Common myeloid progenitor, CD34-positive (primary cell): ENCODE data around the gene LRP8.

Source experiments
- CTCF ChIA-PET: fragments of 350-600 bp; sonication (Branson Sonifier 250); formaldehyde crosslinking; loops from one replicate; lab custom pipeline; 2021; ENCODE audit warnings: antibody characterized with exemption; lab: Charles Lee
- POLR2A ChIA-PET: fragments of 350-600 bp; sonication (Branson Sonifier 250); formaldehyde crosslinking; loops from one replicate; lab custom pipeline; 2021; ENCODE audit warnings: antibody characterized with exemption; lab: Charles Lee
- DNase-seq, 3 donors: peaks; one replicate each; pipeline versions ENCODE4 v3.0.0 to v3.0.0-alpha.2; 2013
- H3K27ac ChIP-seq, 2 experiments: 1 replicate in 1 of 2; 2 replicates in 1 of 2; pipeline ENCODE4 v1.7.0; 2013; ENCODE audit warnings: inconsistent platforms in 2 of 2, low read length in 2 of 2, mild to moderate bottlenecking in 2 of 2, low read depth in 1 of 2, moderate library complexity in 1 of 2; ENCODE audit not compliant: severe bottlenecking in 2 of 2, insufficient read depth in 1 of 2, poor library complexity in 1 of 2
- H3K27me3 ChIP-seq, 5 experiments: replicated peaks in 2 of 5; 1 replicate in 3 of 5; 2 replicates in 2 of 5; pipeline versions ENCODE4 v1.6.1 to v1.7.0; 2013; ENCODE audit warnings: low read length in 4 of 5, mild to moderate bottlenecking in 2 of 5, moderate library complexity in 2 of 5, inconsistent platforms in 1 of 5; ENCODE audit not compliant: insufficient read depth in 5 of 5, control insufficient read depth in 4 of 5
- H3K36me3 ChIP-seq, 4 experiments: 1 replicate in 2 of 4; 2 replicates in 2 of 4; pipeline versions ENCODE4 v1.6.1 to v1.7.0; 2013; ENCODE audit warnings: low read length in 3 of 4, control low read depth in 1 of 4, mild to moderate bottlenecking in 1 of 4; ENCODE audit not compliant: control insufficient read depth in 4 of 4, insufficient read depth in 4 of 4
- H3K4me1 ChIP-seq, 4 experiments: 1 replicate in 3 of 4; 2 replicates in 1 of 4; pipeline versions ENCODE4 v1.6.1 to v1.7.1; 2013; ENCODE audit warnings: low read length in 3 of 4, mild to moderate bottlenecking in 3 of 4, control low read depth in 1 of 4, inconsistent platforms in 1 of 4, moderate library complexity in 1 of 4; ENCODE audit not compliant: control insufficient read depth in 4 of 4, insufficient read depth in 4 of 4; ENCODE audit errors: control extremely low read depth in 1 of 4
- H3K4me3 ChIP-seq, 7 experiments: 1 replicate in 4 of 7; 2 replicates in 3 of 7; pipeline versions ENCODE4 v1.5.1 to v1.7.0; 2013; ENCODE audit warnings: mild to moderate bottlenecking in 7 of 7, low read length in 6 of 7, moderate library complexity in 6 of 7, inconsistent platforms in 2 of 7, low read depth in 2 of 7, control low read depth in 1 of 7; ENCODE audit not compliant: insufficient read depth in 4 of 7, control insufficient read depth in 1 of 7; ENCODE audit errors: extremely low read depth in 1 of 7
- H3K9me3 ChIP-seq, 5 experiments: 1 replicate in 4 of 5; 2 replicates in 1 of 5; pipeline versions ENCODE4 v1.6.1 to v1.7.1; 2013; ENCODE audit warnings: low read length in 4 of 5, mild to moderate bottlenecking in 2 of 5, inconsistent platforms in 1 of 5, low read depth in 1 of 5, moderate library complexity in 1 of 5; ENCODE audit not compliant: control insufficient read depth in 4 of 5, insufficient read depth in 2 of 5; ENCODE audit errors: control extremely low read depth in 1 of 5
- WGBS: methylation state at CpG from one replicate; pipeline ENCODE4 v1.1.5; 2013; ENCODE audit not compliant: insufficient coverage; 5-methylcytosine and 5-hydroxymethylcytosine counted together

Gene LRP8

DNA sequence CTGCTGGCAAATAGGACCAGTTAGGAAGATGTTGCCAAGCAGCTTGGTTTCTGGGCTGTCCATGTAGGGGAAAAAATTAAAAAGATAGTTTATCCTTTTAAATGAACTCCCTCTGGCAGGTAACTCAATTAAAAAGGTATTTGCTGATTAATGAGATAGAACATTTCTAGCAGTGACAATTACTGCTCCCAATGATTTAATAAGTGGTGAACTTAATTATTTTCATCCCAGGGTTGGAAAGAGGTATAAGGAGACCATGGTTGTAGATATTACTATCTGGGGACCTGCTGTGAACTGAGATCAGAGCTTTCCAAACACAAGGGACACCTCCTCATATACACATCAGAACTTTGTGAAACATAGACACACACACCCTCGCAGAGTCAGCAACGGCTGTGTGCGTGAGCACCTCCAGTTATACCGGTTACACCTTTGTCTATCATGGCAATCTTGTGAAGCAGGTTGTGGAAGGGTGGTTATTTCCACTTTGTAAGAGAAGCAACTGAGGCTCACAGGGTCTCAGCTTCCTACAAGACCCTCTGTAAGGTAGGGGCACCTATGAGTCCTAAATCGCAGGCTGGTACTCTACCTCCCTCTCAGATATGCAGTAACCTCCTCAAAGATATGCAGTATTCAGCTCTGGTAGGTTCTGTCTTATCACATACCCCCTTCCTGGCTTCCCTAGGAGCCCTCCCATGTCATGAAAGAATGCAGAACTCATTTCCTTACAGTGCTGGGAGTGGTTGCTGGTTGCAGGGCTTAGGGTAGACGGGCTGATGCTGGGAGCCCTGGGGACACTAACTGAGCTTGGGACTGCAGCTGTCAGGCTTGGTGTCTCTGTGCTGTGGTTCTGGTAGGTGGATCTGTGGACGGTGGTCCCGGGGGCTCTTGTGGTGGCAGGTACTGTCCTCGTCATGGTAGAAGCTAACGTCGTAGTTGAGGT is 71.1 kb downstream of the LRP8 start:
- no peaks in the 10 kb centered on the region for H3K4me1 ChIP-seq
- H3K27ac ChIP-seq, result no peak overlapping the region
- POLR2A ChIA-PET, result interaction anchor here (0.6 kb wide), 1 partner anchor 1163 kb away, joined by 4 read pairs; no protein-coding TSS in a partner anchor
- H3K27me3 ChIP-seq, result no peaks in the 10 kb centered on the region
- CTCF ChIA-PET, result interaction anchor here (1.0 kb wide), 1 partner anchor 136 kb away, joined by 3 read pairs; no protein-coding TSS in a partner anchor
- WGBS, result 99% methylated on average over 8 of the region's 11 CpGs
- peaks cover 17 to 90% (median 47%) of the 10 kb centered on the region in 4 experiments for H3K36me3 ChIP-seq
- no peak for DNase-seq
- H3K9me3 ChIP-seq, result no peaks in the 10 kb centered on the region
- H3K4me3 ChIP-seq, result no peak overlapping the region

- no peaks in the 10 kb centered on the region for H3K9me3 ChIP-seq
- WGBS, result 96% methylated on average over 4 of the region's 4 CpGs
- H3K4me1 ChIP-seq, result no peaks in the 10 kb centered on the region
- DNase-seq, result no peak
- H3K36me3 ChIP-seq, result peaks cover 19 to 89% (median 44%) of the 10 kb centered on the region in 4 experiments
- no peak overlapping the region for H3K27ac ChIP-seq
- H3K27me3 ChIP-seq, result no peaks in the 10 kb centered on the region
- no peak overlapping the region for H3K4me3 ChIP-seq
- POLR2A ChIA-PET, result no interaction called here
- CTCF ChIA-PET, result interaction anchor here (1.6 kb wide), 1 partner anchor 23 kb away, joined by 7 read pairs; no protein-coding TSS in a partner anchor
These were observed 72.8 kb downstream of the LRP8 start for GRCh38 chr1:53255031-53255430.

DNA sequence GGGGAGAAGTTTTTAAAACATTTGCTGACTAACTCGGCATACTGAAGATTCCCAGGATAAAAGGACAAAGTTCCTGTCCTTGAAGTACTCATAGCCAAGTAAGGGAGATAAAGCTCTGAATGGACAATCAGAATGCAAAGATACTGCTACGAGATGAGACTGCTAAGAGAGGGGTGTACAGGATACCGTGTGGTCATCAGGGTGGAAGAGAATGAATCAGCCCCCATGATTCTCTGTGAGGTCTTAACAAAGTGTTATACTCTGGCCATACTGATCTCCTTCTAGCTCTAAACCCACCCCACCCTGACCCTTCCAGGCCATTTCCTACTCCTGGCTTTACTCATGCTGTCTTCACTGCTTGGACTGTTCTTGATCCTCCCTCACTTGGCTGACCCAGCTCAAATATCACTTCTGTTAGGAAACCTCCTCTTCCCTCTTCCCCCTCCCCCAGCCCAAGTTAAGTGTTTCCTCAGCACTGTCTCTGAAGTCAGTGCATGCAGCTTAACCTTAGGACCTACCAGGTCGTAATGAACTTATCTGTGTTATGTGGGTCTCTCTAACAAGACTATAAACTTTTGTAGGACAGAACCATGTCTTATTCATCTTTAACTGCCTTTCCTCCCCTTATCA is 73.7 kb downstream of the LRP8 start:
- no peaks in the 10 kb centered on the region for H3K4me1 ChIP-seq
- CTCF ChIA-PET, result interaction anchor here (1.6 kb wide), 1 partner anchor 24 kb away, joined by 7 read pairs; no protein-coding TSS in a partner anchor
- POLR2A ChIA-PET, result no interaction called here
- 94% methylated on average over 3 of the region's 4 CpGs for WGBS
- H3K36me3 ChIP-seq, result peaks cover 19 to 89% (median 45%) of the 10 kb centered on the region in 4 experiments
- no peak overlapping the region for H3K27ac ChIP-seq
- no peak for DNase-seq
- no peak overlapping the region for H3K4me3 ChIP-seq
- no peaks in the 10 kb centered on the region for H3K27me3 ChIP-seq
- H3K9me3 ChIP-seq, result no peaks in the 10 kb centered on the region

DNA sequence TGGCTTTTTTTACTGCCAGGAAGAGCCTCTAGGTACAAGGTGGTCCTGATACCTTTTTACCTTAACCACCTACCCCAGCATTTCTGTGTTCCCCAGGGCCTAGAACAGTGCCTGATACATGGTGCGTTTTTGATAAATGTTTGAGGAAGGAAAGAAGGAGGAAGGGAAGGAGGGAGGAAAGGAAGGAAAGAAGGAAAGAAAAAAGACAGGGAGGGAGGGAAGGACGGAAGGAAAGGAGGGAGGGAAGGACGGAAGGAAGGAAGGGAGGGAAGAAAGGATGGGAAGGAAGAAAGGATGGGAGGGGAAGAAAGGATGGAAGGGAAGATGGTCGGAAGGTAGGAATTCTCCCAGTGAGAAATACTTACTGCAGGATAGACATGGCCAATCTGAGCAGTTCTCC is 77.5 kb downstream of the LRP8 start:
- ChIA-PET POLR2A (no interaction called here), CTCF (interaction anchor here (0.9 kb wide), 1 partner anchor 219 kb away, joined by 3 read pairs; no protein-coding TSS in a partner anchor)
- no peaks in the 10 kb centered on the region for H3K27me3 ChIP-seq
- 97% methylated on average over 4 of the region's 4 CpGs for WGBS
- no peak overlapping the region for H3K27ac ChIP-seq
- H3K9me3 ChIP-seq, result no peaks in the 10 kb centered on the region
- H3K4me3 ChIP-seq, result no peak overlapping the region
- DNase-seq, result no peak
- peaks cover 15 to 87% (median 45%) of the 10 kb centered on the region in 4 experiments for H3K36me3 ChIP-seq
- H3K4me1 ChIP-seq, result no peaks in the 10 kb centered on the region

DNA sequence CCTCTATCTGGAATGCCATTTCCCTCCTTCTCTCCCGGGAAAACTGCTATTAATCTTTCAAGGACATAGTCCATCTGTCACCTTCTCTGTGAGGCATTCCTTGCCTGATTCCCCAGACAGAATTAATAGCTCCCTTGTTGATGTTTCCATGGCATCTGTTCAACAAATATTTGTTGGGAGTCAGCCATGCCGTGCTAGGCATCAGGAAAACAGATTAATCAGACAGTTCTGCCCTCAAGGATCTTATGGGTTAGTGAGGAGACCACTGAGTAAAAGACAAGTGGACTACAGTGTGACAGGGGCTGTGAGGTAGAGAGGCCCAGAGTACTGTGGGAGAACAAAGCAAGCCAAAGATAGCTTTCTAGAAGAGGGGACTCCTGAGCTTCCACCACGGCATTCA is 78.2 kb downstream of the LRP8 start:
- no peak for DNase-seq
- peaks cover 10 to 87% (median 42%) of the 10 kb centered on the region in 4 experiments for H3K36me3 ChIP-seq
- no peak overlapping the region for H3K4me3 ChIP-seq
- WGBS, result 100% methylated on average over 2 of the region's 3 CpGs
- no peaks in the 10 kb centered on the region for H3K4me1 ChIP-seq
- H3K9me3 ChIP-seq, result no peaks in the 10 kb centered on the region
- H3K27ac ChIP-seq, result no peak overlapping the region
- ChIA-PET POLR2A (no interaction called here), CTCF (interaction anchor here (1.0 kb wide), 1 partner anchor 18 kb away, joined by 4 read pairs; no protein-coding TSS in a partner anchor)
- H3K27me3 ChIP-seq, result no peaks in the 10 kb centered on the region

- H3K36me3 ChIP-seq, result peaks cover 5 to 70% (median 38%) of the 10 kb centered on the region in 4 experiments
- DNase-seq, result no peak
- no peaks in the 10 kb centered on the region for H3K27me3 ChIP-seq
- no peak overlapping the region for H3K27ac ChIP-seq
- peaks cover 0 to 6% (median 2%) of the 10 kb centered on the region in 4 experiments for H3K4me1 ChIP-seq
- no peak overlapping the region for H3K4me3 ChIP-seq
- ChIA-PET CTCF (no interaction called here), POLR2A (no interaction called here)
- no peaks in the 10 kb centered on the region for H3K9me3 ChIP-seq
- WGBS, result no CpG with 5 or more reads among the region's 4 CpGs
These were observed 81.4 kb downstream of the LRP8 start for GRCh38 chr1:53246261-53247134.
